H1 (cell line): Measurements from ENCODE around the gene SH3RF3. TPM values are rescaled to one million over a fixed set of nuclear protein-coding genes. Genes with fewer than 3 reads are reported as not detected.

Source experiments
- BCL11A ChIP-seq, 2 experiments: IDR thresholded peaks; one replicate each; pipeline ENCODE4 v1.6.1; 2011; ENCODE audit warnings: low read depth in 2 of 2, low read length in 2 of 2, mild to moderate bottlenecking in 2 of 2
- KDM4A ChIP-seq: IDR thresholded peaks from one replicate; pipeline ENCODE4 v1.7.1; 2012; ENCODE audit warnings: low read depth, mild to moderate bottlenecking, moderate library complexity, low read length, inconsistent platforms; ENCODE audit not compliant: severe bottlenecking
- POLR2A ChIP-seq, 2 experiments: IDR thresholded peaks; 1 replicate in 1 of 2; 2 replicates in 1 of 2; pipeline ENCODE4 v1.6.1; 2011; ENCODE audit warnings: low read depth in 2 of 2, low read length in 2 of 2, mild to moderate bottlenecking in 2 of 2; ENCODE audit errors: control extremely low read depth in 1 of 2
- SP1 ChIP-seq: IDR thresholded peaks from 2 replicates; pipeline ENCODE4 v1.6.1; 2011; ENCODE audit warnings: low read depth, low read length
- polyA plus RNA-seq, 7 experiments: library from polyadenylated mRNA; depleted of rRNA in 3 of 7; stranded (reverse) in 5 of 7; unstranded in 2 of 7; fragments of >200 nt in 5 of 7; fragments of 200-250 nt in 2 of 7; gene quantifications; 1 replicate in 5 of 7; 2 replicates in 1 of 7; 4 replicates in 1 of 7; pipeline versions ENCODE4 v1.2.1 to v1.2.3, GENCODE V29; 2011 to 2013; ENCODE audit warnings: missing spikeins in 2 of 7, mixed read lengths in 2 of 7
- total RNA-seq: library from RNA; stranded (reverse); fragmentation: NEBNext Ultra II Directional; extraction: Animal tissue kit (Norgen Biotek cat#: 25700); gene quantifications from 2 replicates; pipeline ENCODE4 v1.2.1, GENCODE V29; 2021
- TF ChIP-seq, protein P1 (sequence below): IDR thresholded peaks from 2 replicates; pipeline ENCODE4 v1.6.1; 2012; ENCODE audit warnings: inconsistent platforms

SH3RF3 gene
- total and polyA plus RNA-seq, 2 of the 8 experiments (the other 6 are each of a cell fraction or from before 2014, with no cell fraction given), result 0.11 to 0.65 TPM

DNA sequence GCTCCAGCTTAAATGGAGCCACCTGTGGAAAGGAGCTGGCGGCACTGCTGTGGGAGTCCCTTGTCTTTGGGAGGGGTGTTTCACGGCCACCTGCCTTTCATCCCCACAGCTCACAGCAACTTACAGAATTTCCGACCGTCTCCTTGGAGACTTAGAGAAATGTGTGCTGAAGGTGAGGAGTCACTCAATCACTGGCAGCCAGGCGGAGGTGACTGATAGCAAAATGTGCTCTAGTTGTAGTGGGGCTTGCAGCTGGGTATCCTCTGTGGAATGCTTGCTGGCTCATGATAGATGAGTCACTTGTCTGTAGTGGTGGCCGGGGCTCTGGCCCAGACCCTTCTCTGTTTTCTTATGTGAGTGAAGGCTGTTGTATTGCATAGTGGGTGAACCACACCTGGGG lies 110.7 kb downstream of the SH3RF3 start (continued):
- TF ChIP-seq SP1 (no peak), KDM4A (no peak), BCL11A (IDR thresholded peaks at IDR 0.05; ENCODE audit: low read depth in 2 of 2, low read length in 2 of 2) (no peak), POLR2A (IDR thresholded peaks at IDR 0.05; ENCODE audit: control extremely low read depth in 1 of 2, low read depth in 2 of 2, low read length in 2 of 2) (no peak)
- TF ChIP-seq, protein P1, sequence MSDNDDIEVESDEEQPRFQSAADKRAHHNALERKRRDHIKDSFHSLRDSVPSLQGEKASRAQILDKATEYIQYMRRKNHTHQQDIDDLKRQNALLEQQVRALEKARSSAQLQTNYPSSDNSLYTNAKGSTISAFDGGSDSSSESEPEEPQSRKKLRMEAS, result no peak
